PFSK-1 (cell line): ENCODE measurements around the gene ZNF536.

Experiments used
- FOXP2 ChIP-seq: optimal IDR thresholded peaks from 2 replicates; pipeline ENCODE3; 2011; ENCODE audit warnings: borderline replicate concordance, control low read depth, inconsistent platforms; ENCODE audit not compliant: insufficient read depth; ENCODE audit errors: extremely low read length, extremely low read depth
- POLR2AphosphoS5 ChIP-seq: IDR thresholded peaks from 2 replicates; pipeline ENCODE4 v1.6.1; 2012; ENCODE audit warnings: low read depth, mild to moderate bottlenecking, control low read depth, low read length, moderate library complexity
- SIN3A ChIP-seq: IDR thresholded peaks from 2 replicates; pipeline ENCODE4 v1.6.1; 2012; ENCODE audit warnings: mild to moderate bottlenecking, low read length, moderate library complexity, borderline replicate concordance; ENCODE audit not compliant: insufficient read depth
- TAF1 ChIP-seq: IDR thresholded peaks from 2 replicates; pipeline ENCODE4 v1.6.1; 2012; ENCODE audit warnings: low read length, control low read depth, borderline replicate concordance; ENCODE audit not compliant: insufficient read depth
- TF ChIP-seq, protein P1 (sequence below), 2 experiments: IDR thresholded peaks; 2 replicates each; pipeline versions ENCODE4 v1.6.1 to v1.8.0; 2011 to 2012; ENCODE audit warnings: low read depth in 2 of 2, low read length in 2 of 2, control low read depth in 1 of 2, inconsistent platforms in 1 of 2, mild to moderate bottlenecking in 1 of 2, moderate library complexity in 1 of 2; ENCODE audit not compliant: insufficient read depth in 1 of 2

The ZNF536 gene

DNA sequence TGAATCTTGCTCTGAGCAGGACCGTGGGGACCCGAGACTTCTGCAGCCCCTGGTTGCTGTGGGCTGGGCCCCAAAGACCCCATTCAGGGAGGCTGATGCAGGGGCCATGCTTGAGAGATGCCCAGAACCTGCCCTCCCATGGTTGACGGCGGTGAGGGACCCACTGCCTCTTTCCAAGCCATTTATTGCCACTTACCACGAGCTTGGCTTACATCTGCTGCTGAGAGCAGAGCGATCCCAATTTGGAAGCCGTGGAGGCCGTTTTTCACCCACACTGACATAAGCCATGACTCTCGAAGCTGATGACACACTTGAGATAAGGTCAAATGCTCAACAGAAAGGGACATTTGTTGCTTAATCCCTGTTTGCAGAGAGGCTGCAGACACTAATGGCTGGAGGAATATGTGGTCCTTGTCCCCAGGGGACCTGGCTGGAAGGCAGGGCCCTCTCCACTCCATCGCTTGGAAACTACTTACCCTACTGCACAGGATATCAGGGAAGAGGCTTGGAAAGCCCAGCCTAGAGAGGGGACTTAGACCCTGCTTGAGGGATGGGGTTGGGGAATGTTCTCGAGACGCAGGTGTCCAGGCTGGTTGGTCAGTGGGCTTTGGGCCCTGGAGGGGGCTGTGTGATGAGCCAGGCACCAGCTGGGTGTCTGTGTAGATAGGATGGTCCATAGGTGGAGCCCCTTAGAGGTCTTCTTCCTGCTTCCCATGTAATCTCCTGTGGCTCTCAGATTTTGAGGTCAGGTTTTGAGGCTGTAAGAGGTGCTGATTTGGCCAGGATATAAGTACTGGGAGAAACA lies 15.3 kb downstream of the ZNF536 start:
- TF ChIP-seq POLR2AphosphoS5 (no peak), FOXP2 (no peak), SIN3A (no peak), TAF1 (no peak)
- TF ChIP-seq, protein P1, sequence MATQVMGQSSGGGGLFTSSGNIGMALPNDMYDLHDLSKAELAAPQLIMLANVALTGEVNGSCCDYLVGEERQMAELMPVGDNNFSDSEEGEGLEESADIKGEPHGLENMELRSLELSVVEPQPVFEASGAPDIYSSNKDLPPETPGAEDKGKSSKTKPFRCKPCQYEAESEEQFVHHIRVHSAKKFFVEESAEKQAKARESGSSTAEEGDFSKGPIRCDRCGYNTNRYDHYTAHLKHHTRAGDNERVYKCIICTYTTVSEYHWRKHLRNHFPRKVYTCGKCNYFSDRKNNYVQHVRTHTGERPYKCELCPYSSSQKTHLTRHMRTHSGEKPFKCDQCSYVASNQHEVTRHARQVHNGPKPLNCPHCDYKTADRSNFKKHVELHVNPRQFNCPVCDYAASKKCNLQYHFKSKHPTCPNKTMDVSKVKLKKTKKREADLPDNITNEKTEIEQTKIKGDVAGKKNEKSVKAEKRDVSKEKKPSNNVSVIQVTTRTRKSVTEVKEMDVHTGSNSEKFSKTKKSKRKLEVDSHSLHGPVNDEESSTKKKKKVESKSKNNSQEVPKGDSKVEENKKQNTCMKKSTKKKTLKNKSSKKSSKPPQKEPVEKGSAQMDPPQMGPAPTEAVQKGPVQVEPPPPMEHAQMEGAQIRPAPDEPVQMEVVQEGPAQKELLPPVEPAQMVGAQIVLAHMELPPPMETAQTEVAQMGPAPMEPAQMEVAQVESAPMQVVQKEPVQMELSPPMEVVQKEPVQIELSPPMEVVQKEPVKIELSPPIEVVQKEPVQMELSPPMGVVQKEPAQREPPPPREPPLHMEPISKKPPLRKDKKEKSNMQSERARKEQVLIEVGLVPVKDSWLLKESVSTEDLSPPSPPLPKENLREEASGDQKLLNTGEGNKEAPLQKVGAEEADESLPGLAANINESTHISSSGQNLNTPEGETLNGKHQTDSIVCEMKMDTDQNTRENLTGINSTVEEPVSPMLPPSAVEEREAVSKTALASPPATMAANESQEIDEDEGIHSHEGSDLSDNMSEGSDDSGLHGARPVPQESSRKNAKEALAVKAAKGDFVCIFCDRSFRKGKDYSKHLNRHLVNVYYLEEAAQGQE (IDR thresholded peaks at IDR 0.05; ENCODE audit: insufficient read depth in 1 of 2, low read depth in 2 of 2, low read length in 2 of 2): no peak

DNA sequence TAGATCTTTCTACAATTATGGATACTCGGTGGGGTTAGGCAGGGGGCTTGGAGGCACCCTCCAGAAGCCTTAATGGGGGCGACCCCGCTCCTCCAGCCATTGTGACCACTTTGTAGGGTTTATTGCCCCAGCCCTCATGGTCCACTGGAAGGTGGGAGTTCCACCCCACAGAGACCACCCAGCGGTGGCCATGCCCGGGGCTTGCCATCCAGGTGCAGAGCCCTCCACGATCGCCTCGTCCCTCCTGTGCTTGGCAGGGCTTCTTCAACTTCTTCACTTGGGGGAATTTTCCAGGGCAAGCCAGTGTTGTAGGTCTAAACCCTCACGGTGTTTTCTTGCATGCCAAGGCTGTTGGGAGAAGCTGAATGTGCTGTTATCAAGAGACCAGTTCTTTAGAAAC lies 16.1 kb downstream of the ZNF536 start:
- TF ChIP-seq POLR2AphosphoS5 (no peak), TAF1 (no peak), SIN3A (no peak), FOXP2 (no peak)
- TF ChIP-seq, protein P1 (IDR thresholded peaks at IDR 0.05; ENCODE audit: insufficient read depth in 1 of 2, low read depth in 2 of 2, low read length in 2 of 2): no peak

DNA sequence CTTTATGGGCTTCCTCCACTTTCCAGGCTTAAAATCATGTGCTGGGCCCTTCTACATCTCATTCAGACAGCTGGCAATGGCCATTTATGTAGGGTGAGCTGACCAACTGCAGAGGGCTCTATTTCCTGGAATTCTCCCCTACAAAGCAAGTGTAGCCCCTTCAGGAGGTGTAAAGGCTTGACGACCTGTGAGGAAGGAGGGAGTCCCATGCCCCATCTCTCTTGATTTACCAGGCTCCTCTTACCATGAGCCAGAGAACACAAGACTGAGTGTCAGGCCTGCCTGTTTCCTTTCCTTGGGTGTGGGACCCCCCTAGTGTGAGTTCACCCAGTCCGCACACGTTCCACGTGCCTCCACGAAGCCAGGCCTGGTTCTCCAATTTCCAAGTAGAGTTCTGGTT lies 16.6 kb downstream of the ZNF536 start:
- TF ChIP-seq FOXP2: no peak
- no peak for TF ChIP-seq SIN3A

DNA sequence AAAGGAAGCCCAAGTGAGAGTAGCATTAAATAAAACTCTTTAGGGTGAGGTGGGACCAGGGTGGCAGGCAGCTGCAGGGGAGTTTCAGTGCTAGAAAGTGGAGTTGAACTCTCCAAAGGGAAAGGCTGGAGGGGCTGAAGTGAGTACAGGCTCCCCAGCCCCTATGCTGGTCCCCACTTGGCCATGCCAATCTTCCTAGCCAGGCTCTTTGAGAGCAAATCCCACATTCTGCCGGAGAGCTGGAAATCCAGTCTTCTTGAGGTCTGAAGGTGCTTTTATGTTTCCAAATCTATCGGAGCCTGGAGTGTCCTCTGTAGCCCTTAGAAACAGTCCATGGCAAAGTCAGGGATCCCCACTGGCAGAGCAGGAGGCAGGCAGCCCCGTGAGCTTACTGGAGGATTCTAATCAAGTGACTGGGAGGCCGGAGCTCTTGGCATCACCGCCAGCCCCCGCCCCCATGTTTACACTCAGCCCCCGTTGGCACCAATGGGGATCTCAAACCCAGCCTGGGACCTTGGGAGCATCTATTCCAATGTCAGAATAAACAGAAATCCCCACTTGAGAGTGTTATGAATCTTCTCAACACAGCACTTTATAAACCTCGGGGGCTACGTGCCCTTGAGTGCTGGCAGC lies 18.3 kb downstream of the ZNF536 start:
- TF ChIP-seq SIN3A (no peak), POLR2AphosphoS5 (no peak), TAF1 (no peak), FOXP2 (no peak)
- TF ChIP-seq, protein P1 (IDR thresholded peaks at IDR 0.05; ENCODE audit: insufficient read depth in 1 of 2, low read depth in 2 of 2, low read length in 2 of 2): no peak

DNA sequence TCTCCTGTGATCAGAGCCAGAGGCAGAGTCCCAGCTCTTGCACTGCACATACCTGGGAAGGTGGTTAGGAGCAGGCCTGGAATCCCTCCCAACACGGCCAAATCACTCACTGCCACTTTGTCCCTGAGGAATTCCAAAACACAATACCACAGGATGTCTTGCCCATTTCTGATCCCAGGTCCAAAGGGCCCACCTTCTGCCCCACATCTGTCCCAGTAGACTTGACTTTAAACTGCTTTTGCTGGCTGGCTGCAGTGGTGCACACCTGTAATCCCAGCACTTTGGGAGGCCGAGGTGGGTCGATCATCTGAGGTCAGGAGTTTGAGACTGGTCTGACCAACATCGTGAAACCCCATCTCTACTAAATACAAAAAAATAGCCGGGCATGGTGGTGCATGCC lies 18.9 kb downstream of the ZNF536 start:
- no peak for TF ChIP-seq TAF1
- no peak for TF ChIP-seq SIN3A
- TF ChIP-seq, protein P1 (IDR thresholded peaks at IDR 0.05; ENCODE audit: insufficient read depth in 1 of 2, low read depth in 2 of 2, low read length in 2 of 2): no peak
- TF ChIP-seq FOXP2: no peak
- TF ChIP-seq POLR2AphosphoS5: no peak
